ENCODE measurements around the gene MAFF. TPM values are rescaled to one million over a fixed set of nuclear protein-coding genes. Genes with fewer than 3 reads are reported as not detected.
A peak's percentile ranks its signal among the peaks of the same experiment; 100 is the strongest.

Gene MAFF
- total and polyA plus RNA-seq, 3 donors from 2014 or later: 3.2 to 5.8 (median 3.7) TPM

DNA sequence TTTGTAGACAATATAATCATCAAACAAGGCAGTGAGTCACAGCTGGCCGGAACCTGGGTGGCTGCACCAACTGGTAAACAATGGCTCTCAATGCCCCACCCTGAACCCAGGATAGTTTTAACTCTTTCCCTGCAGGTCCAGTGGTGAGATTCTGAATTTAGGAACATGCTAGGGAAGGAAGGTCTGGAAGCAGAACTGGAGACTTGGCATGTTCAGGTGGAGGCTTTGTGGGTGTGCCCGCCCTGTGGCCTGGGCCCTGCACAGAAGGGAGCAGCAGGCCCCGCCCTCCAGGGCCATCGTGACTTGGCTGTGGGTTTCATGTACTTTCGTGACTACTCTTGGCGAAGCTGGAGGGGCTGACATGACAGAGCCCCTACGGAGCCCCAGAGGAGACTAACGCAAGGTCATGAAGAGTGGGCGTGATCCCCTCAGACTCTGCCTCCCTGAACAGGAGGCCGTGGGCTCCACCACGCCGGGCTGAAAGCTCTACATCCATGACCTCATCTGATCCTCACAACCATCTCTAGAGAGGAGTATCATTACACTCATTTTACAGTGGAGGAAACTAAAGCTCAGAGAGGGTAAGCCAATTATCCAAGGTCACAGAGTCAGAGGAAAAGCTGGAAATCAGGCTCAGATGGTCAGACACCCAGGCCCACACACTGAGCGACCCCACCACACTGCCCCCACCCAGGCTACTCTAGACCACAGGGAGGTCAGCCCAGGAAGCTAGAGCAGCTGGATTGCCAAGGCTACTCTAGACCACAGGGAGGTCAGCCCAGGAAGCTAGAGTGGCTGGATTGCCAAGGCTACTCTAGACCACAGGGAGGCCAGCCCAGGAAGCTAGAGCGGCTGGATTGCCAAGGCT is 27.3 kb downstream of the MAFF start:
- TF ChIP-seq CTCF (IDR thresholded peaks at IDR 0.05) (no peak), POLR2A (IDR thresholded peaks at IDR 0.05) (no peak)
- WGBS, 2 donors: 71 to 79% methylated on average over 8 to 13 of the region's 14 CpGs
- H3K4me3 ChIP-seq: no peak overlapping the region
- no peaks in the 10 kb centered on the region for H3K36me3 ChIP-seq (ENCODE audit: low read depth, missing control alignments)
- peak overlapping the region; percentile 45 to 83 for H3K27ac ChIP-seq
- DNase-seq: peak; percentile 37
- H3K27me3 ChIP-seq: no peaks in the 10 kb centered on the region
- H3K9me3 ChIP-seq: no peaks in the 10 kb centered on the region
- H3K4me1 ChIP-seq: peaks cover 13% of the 10 kb centered on the region
- intact Hi-C loops (cut with DNase I; ENCODE audit: low total_unique reads): no loop called here

GRCh38 chr22:38230108-38230825 is 28.5 kb downstream of the MAFF start:
- Histone ChIP-seq H3K9me3 (no peaks in the 10 kb centered on the region), H3K4me3 (no peak overlapping the region), H3K36me3 (ENCODE audit: low read depth, missing control alignments) (no peaks in the 10 kb centered on the region), H3K27me3 (no peaks in the 10 kb centered on the region), H3K4me1 (peaks cover 13% of the 10 kb centered on the region), H3K27ac (no peak overlapping the region)
- WGBS, 2 donors: 70 to 80% methylated on average over 10 to 14 of the region's 15 CpGs
- no peak for DNase-seq
- intact Hi-C loops (cut with DNase I; ENCODE audit: low total_unique reads): no loop called here
- peak in 2 of 3 experiments; percentile 29 to 30 for TF ChIP-seq CTCF (IDR thresholded peaks at IDR 0.05)
- no peak for TF ChIP-seq POLR2A (IDR thresholded peaks at IDR 0.05)

- Histone ChIP-seq H3K4me3 (no peak overlapping the region), H3K4me1 (peaks cover 13% of the 10 kb centered on the region), H3K9me3 (no peaks in the 10 kb centered on the region), H3K27me3 (no peaks in the 10 kb centered on the region), H3K27ac (no peak overlapping the region), H3K36me3 (ENCODE audit: low read depth, missing control alignments) (no peaks in the 10 kb centered on the region)
- WGBS, 2 donors: 70 to 73% methylated on average over 9 of the region's 9 CpGs
- intact Hi-C loops (cut with DNase I; ENCODE audit: low total_unique reads): no loop called here
- no peak for DNase-seq
- no peak for TF ChIP-seq POLR2A (IDR thresholded peaks at IDR 0.05)
- TF ChIP-seq CTCF (IDR thresholded peaks at IDR 0.05): no peak
Observed at GRCh38 chr22:38230916-38231315, 29.1 kb downstream of the MAFF start.

DNA sequence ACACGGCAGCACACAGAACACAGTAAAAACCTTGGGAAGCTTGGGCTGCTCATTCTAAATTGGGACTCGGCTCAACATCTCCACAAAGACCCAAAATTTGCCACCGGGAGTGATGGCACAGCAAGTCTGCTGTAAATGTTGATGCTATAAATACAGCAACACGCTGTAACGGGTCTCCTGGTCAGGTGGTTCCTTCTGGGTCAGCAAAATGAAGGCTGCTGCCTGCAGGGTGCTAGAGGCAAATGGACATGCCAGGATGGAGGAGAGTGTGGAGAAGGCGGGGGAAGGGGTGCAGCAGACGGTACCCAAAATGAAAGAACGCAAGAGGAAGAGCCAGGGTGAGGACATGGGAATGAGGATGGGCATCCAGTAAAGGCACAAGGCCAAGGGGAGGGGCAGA is 30.4 kb downstream of the MAFF start:
- Histone ChIP-seq H3K27ac (no peak overlapping the region), H3K4me3 (no peak overlapping the region), H3K36me3 (ENCODE audit: low read depth, missing control alignments) (no peaks in the 10 kb centered on the region), H3K4me1 (peaks cover 13% of the 10 kb centered on the region), H3K9me3 (no peaks in the 10 kb centered on the region), H3K27me3 (no peaks in the 10 kb centered on the region)
- intact Hi-C loops (cut with DNase I; ENCODE audit: low total_unique reads): no loop called here
- 86 to 91% methylated on average over 8 of the region's 8 CpGs for WGBS, 2 donors
- DNase-seq: no peak
- no peak for TF ChIP-seq CTCF (IDR thresholded peaks at IDR 0.05)
- TF ChIP-seq POLR2A (IDR thresholded peaks at IDR 0.05): no peak
